Glomerular visceral epithelial cell (primary cell): ENCODE measurements around the gene BRI3BP.
"Not testable (repeated sequence)": the region's sequence is repeated elsewhere in the genome, so short reads cannot be mapped to it uniquely, and the experiment has no call there.

Source experiments
- DNase-seq: peaks from one replicate; pipeline ENCODE4 v3.0.0-alpha.2; 2016; ENCODE audit errors: extremely low spot score

The BRI3BP gene

GRCh38 chr12:125021771-125022170 is 28.3 kb downstream of the BRI3BP start:
- DNase-seq: no peak

GRCh38 chr12:125023065-125023464 is 29.6 kb downstream of the BRI3BP start:
- DNase-seq: no peak

DNA sequence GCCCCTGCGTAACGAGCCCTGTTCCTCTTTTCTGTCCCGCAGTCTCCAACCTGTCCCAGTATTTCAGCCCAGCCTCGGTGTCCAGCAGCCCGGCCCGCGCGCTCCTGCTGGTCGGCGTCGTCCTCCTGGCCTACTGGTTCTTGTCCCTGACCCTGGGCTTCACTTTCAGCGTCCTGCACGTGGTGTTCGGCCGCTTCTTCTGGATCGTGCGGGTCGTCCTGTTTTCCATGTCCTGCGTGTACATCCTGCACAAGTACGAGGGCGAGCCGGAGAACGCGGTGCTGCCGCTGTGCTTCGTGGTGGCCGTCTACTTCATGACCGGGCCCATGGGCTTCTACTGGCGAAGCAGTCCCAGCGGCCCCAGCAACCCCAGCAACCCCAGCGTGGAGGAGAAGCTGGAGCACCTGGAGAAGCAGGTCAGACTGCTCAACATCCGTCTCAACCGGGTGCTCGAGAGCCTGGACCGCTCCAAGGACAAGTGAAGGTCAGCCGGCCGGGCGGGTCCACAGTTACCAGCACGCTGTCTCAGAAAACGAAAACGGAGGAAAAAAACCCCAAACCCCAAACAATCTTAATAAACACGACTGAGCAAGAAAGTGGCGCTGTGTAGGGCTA is 31.6 kb downstream of the BRI3BP start:
- no peak for DNase-seq

DNA sequence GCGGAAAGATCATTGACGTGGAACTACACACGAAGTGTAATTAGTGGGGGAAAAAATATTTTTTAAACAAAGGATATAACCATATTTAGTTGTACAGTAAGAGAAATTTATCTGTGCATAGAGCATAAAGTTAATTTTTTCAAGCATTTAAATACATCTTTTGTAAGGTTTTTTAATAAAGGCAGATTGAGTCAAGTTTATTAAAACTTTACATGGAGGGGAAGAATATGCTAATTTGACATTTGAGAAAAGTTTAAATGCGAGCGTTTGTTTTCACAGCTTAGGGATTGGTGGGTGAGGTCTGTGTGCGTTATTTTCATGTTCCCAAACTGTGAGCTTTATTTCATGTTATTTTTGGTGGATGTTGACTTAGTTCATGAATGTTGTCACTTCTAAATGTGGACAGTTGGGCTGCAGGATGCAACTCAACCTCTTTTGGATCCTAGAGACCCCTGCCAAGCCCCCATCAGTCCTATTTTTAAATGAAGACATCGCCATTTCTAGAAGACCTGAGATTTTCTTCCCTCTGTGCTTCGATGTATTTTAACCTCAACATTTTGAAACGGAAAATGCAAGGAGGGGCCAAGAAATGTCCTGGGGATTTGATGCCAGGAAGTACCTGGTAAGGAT is 32.3 kb downstream of the BRI3BP start:
- DNase-seq: no peak

DNA sequence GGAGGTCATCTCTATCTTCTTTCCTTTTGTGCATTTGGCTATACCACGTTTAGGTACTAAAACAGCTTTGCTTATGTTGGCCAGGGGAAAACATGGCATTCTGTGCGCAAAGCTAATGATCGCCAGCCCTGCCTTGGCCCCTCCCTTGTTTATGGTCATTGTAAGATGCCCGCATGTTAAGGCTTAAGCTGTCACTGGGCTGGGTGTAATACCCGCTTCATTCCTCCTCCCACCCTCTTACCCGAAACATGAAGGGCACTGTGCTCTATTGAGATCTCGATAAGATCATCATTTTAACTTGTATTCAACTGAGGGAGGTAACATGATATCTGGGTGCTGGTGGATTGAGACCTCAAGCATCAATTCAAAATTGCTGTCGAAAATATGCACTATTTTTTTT is 34.7 kb downstream of the BRI3BP start:
- DNase-seq: no peak

DNA sequence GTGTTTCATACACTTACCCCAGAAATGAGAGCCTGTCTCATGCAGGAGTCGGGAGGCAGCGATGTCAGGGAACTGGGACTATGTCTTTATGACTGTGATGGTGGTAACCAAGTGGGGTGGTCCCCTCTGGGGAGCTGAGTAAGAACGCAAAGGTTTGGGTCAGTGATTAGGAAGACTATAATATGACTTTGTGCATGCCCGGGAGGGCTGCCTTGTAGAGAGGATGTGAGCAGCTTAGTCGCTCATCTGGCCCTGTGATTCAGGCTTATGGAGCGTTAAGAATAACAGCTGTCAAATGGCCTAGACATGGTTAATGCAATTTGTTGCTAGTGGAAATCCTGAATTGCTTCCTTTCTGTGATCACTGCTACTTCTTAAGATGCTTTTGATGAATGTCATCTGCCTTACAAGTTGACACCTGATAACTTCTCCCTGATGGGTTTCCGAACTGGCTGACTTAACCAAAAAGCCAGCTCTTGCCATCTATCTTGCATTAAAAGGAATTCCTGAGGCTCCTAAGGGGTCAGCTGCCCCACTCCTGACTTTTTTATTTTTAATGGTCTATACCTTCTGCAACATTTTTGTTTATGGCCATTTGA is 36.4 kb downstream of the BRI3BP start:
- no peak for DNase-seq

GRCh38 chr12:125031471-125031870 is 38.0 kb downstream of the BRI3BP start:
- DNase-seq: not testable (repeated sequence)

- no peak for DNase-seq
These were observed 39.2 kb downstream of the BRI3BP start for GRCh38 chr12:125032466-125033152.

DNA sequence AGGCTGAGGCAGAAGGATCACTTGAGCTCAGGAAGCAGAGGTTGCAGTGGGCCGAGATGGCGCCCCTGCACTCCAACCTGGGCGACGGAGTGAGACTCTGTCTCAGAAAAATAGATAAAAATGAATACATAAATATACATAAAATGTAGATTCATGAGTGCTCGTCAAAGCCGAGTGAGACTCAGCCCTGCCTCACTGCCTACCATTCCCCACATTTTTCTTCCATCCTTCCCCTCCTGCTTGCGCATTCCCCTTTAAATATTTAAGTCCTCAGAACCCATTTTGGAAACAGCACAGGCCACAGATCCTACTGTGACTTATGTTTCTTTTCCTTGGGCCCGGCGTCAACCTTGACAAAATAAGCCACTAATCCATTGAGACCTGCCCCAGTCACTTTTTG is 39.8 kb downstream of the BRI3BP start:
- no peak for DNase-seq

- DNase-seq: no peak
These were observed 45.7 kb downstream of the BRI3BP start for GRCh38 chr12:125038976-125039625.

DNA sequence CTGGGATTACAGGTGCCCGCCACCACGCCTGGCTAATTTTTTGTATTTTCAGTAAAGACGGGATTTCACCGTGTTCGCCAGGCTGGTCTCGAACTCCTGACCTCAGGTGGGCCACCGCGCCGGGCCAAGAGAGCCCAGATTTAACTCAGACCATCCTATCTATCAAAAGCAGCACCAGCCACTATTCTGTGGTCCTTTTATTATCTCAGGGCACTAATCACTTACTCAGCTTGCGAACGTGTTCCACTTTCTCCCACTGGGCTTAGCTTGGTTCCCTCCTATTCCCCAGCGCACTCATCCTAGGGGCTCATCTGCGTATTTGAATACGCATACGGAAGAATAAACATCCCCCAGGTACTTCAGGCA is 55.6 kb downstream of the BRI3BP start:
- DNase-seq: no peak

- DNase-seq: no peak
These were observed 57.0 kb downstream of the BRI3BP start for GRCh38 chr12:125050446-125050845.

DNA sequence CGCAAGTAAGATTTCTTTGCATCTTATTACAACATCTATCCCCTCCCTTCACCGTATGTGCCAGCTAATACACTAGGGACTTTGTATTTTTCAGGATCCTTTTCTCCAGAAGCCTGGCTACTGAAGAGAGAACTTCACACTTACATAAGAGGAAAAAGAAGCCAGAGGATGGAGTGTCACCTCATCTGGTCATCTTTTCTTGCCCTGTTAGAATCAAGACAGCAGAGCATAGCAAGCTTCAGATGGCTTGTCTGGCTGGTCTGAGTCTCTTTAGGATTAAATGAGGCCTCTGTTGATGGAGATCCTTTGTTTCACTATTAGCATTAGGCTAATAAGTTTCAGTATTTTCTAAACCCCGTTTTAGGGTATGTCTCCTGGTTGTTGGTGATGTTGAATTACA is 57.4 kb downstream of the BRI3BP start:
- no peak for DNase-seq

DNA sequence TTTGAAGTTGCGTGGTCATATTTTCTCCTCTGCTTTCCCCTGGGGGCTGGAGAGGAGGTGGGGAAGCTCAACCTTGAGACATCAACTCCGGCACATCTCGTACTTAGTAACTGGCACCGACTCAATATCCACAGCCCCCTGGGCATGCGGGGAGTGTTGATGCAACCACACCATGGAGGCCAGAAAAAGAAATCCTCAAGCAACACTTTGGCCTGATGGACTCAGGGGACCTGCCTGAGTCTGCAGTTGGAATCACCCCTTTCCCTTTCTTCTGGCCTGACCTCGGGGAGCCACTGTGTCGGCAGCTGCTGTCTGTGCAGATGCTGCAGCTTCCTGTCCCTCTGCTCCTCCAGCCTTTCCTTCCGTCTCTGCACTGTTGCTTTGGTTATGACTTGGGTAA is 60.4 kb downstream of the BRI3BP start:
- DNase-seq: no peak

- DNase-seq: no peak
These were observed 62.1 kb downstream of the BRI3BP start for GRCh38 chr12:125055591-125055990.

GRCh38 chr12:125056306-125056705 is 62.9 kb downstream of the BRI3BP start:
- no peak for DNase-seq

- no peak for DNase-seq
These were observed 64.3 kb downstream of the BRI3BP start for GRCh38 chr12:125057708-125058107.

DNA sequence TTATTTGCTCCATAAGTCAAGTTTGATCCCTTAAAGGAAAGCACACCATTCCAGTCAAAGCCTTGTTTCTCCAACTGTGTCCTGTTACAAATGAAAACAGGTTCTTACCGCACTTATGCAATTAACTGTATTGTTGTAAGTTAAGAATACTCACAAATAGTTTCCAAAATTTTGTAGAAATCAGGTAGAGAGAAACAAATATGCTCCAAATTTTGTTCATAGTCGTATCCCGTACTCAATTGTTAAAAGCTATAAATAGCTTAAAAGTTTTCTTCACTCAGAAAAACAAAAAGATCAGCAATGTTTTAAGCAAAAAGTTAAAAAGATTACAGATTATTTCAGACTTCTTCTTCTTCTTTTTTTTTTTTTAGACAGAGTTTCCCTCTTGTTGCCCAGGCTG is 67.8 kb downstream of the BRI3BP start:
- no peak for DNase-seq

DNA sequence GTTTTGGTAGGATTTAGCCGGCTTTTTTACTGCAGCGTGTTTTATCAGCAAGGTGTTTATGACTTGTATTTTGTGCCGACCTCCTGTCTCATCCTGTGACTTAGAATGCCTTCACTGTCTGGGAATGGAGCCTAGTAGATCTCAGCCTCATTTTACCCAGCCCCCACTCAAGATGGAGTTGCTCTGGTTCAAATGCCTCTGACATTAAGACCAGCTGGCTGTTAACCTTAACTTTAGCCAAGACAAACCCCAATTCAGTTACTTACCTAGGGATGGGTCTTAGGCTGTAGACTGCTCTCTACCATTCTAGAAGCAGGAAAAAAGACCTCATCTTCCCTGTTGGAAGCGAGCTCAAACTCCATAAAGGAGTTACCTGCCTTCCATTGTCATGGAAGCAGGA is 70.1 kb downstream of the BRI3BP start:
- not testable (repeated sequence) for DNase-seq

- DNase-seq: no peak
These were observed 71.0 kb downstream of the BRI3BP start for GRCh38 chr12:125064492-125064891.

GRCh38 chr12:125065021-125065918 is 71.8 kb downstream of the BRI3BP start, which contains the start of gene AACS:
AACS (plus strand) TSS chr12:125065435; CDS start chr12:125065585, 150 bp downstream.
- DNase-seq: peak; percentile 71
